ENCODE data around the gene SENP7.
"Not testable (repeated sequence)": the region's sequence is repeated elsewhere in the genome, so short reads cannot be mapped to it uniquely, and the experiment has no call there.

- TF ChIP-seq POLR2AphosphoS5 (IDR thresholded peaks at IDR 0.05); CTCF (IDR thresholded peaks at IDR 0.05; ENCODE audit: poor library complexity, severe bottlenecking); EZH2 (IDR thresholded peaks at IDR 0.05; ENCODE audit: borderline replicate concordance, insufficient read depth, low read length, poor library complexity, severe bottlenecking); EP300 (conservative IDR thresholded peaks at IDR 0.05; ENCODE audit: poor library complexity, severe bottlenecking): not testable (repeated sequence)
These were observed 44.3 kb downstream of the SENP7 start for GRCh38 chr3:101468676-101469075.

Measured in neural cell (in vitro differentiated cells).